T-helper 2 cell treated with Interferon-gamma antibody and Interleukin-4, amounts not matched to agents 5 μg/mL and 100 μg/mL, for 36 hours (primary cell): ENCODE data around the gene PUM1.

Experiments
- DNase-seq: peaks from one replicate; pipeline ENCODE4 v3.0.0; 2021; ENCODE audit warnings: low spot score
- H3K27ac Mint-ChIP-seq: one replicate; pipeline ENCODE4 v1.8.0; 2021; ENCODE audit warnings: mild to moderate bottlenecking, mixed read lengths
- H3K27me3 Mint-ChIP-seq: one replicate; pipeline ENCODE4 v1.8.0; 2021; ENCODE audit warnings: low read depth, mixed read lengths
- H3K36me3 Mint-ChIP-seq: one replicate; pipeline ENCODE4 v1.8.0; 2021; ENCODE audit warnings: low read depth, mixed read lengths
- H3K4me1 Mint-ChIP-seq: one replicate; pipeline ENCODE4 v1.8.0; 2021; ENCODE audit warnings: low read depth, mixed read lengths
- H3K4me3 Mint-ChIP-seq: one replicate; pipeline ENCODE4 v1.8.0; 2022; ENCODE audit warnings: mild to moderate bottlenecking, moderate library complexity, mixed read lengths
- H3K9me3 Mint-ChIP-seq: one replicate; pipeline ENCODE4 v1.8.0; 2021; ENCODE audit warnings: mixed read lengths

Gene PUM1

GRCh38 chr1:30899577-30900389 is 165.7 kb downstream of the PUM1 start:
- Mint-ChIP-seq H3K27ac (no peak overlapping the region), H3K36me3 (no peaks in the 10 kb centered on the region), H3K4me3 (no peak overlapping the region), H3K27me3 (peaks cover 15% of the 10 kb centered on the region), H3K9me3 (no peaks in the 10 kb centered on the region), H3K4me1 (no peaks in the 10 kb centered on the region)
- no peak for DNase-seq

GRCh38 chr1:30898031-30898815 is 167.3 kb downstream of the PUM1 start:
- no peaks in the 10 kb centered on the region for H3K9me3 Mint-ChIP-seq
- H3K4me3 Mint-ChIP-seq = no peak overlapping the region
- no peaks in the 10 kb centered on the region for H3K36me3 Mint-ChIP-seq
- H3K4me1 Mint-ChIP-seq = no peaks in the 10 kb centered on the region
- H3K27me3 Mint-ChIP-seq = peaks cover 6% of the 10 kb centered on the region
- H3K27ac Mint-ChIP-seq = no peak overlapping the region
- no peak for DNase-seq

GRCh38 chr1:30896905-30897304 is 168.6 kb downstream of the PUM1 start:
- Mint-ChIP-seq H3K4me1 (no peaks in the 10 kb centered on the region), H3K9me3 (no peaks in the 10 kb centered on the region), H3K4me3 (no peak overlapping the region)

GRCh38 chr1:30895944-30896660 is 169.4 kb downstream of the PUM1 start:
- peaks cover 4% of the 10 kb centered on the region for H3K27me3 Mint-ChIP-seq
- no peaks in the 10 kb centered on the region for H3K36me3 Mint-ChIP-seq
- no peak for DNase-seq
- no peaks in the 10 kb centered on the region for H3K4me1 Mint-ChIP-seq
- H3K4me3 Mint-ChIP-seq = no peak overlapping the region
- H3K27ac Mint-ChIP-seq = no peak overlapping the region
- H3K9me3 Mint-ChIP-seq = no peaks in the 10 kb centered on the region

More at GRCh38 chr1:30896905-30897304, 168.6 kb downstream of the PUM1 start:
- Mint-ChIP-seq H3K27me3 (peaks cover 4% of the 10 kb centered on the region), H3K27ac (no peak overlapping the region), H3K36me3 (no peaks in the 10 kb centered on the region)
- no peak for DNase-seq

GRCh38 chr1:30895382-30895943 is 170.1 kb downstream of the PUM1 start:
- no peak overlapping the region for H3K4me3 Mint-ChIP-seq
- no peak overlapping the region for H3K27ac Mint-ChIP-seq
- H3K27me3 Mint-ChIP-seq = peaks cover 4% of the 10 kb centered on the region
- no peaks in the 10 kb centered on the region for H3K36me3 Mint-ChIP-seq
- H3K4me1 Mint-ChIP-seq = no peaks in the 10 kb centered on the region
- no peaks in the 10 kb centered on the region for H3K9me3 Mint-ChIP-seq
- DNase-seq = no peak

- peak overlapping the region; percentile 26 for H3K27ac Mint-ChIP-seq
- no peaks in the 10 kb centered on the region for H3K9me3 Mint-ChIP-seq
- no peak for DNase-seq
- H3K27me3 Mint-ChIP-seq = peaks cover 4% of the 10 kb centered on the region
- H3K4me1 Mint-ChIP-seq = no peaks in the 10 kb centered on the region
- H3K36me3 Mint-ChIP-seq = no peaks in the 10 kb centered on the region
- H3K4me3 Mint-ChIP-seq = no peak overlapping the region
Measured at GRCh38 chr1:30894508-30894973, 171.0 kb downstream of the PUM1 start.

GRCh38 chr1:30893776-30894507 is 171.6 kb downstream of the PUM1 start:
- peaks cover 8% of the 10 kb centered on the region for H3K27me3 Mint-ChIP-seq
- H3K36me3 Mint-ChIP-seq = no peaks in the 10 kb centered on the region
- no peaks in the 10 kb centered on the region for H3K4me1 Mint-ChIP-seq
- H3K9me3 Mint-ChIP-seq = no peaks in the 10 kb centered on the region
- no peak overlapping the region for H3K4me3 Mint-ChIP-seq
- DNase-seq = no peak
- H3K27ac Mint-ChIP-seq = peak overlapping the region; percentile 26

- H3K36me3 Mint-ChIP-seq = no peaks in the 10 kb centered on the region
- H3K4me3 Mint-ChIP-seq = no peak overlapping the region
- peaks cover 8% of the 10 kb centered on the region for H3K27me3 Mint-ChIP-seq
- H3K9me3 Mint-ChIP-seq = no peaks in the 10 kb centered on the region
- no peak for DNase-seq
- H3K27ac Mint-ChIP-seq = no peak overlapping the region
- H3K4me1 Mint-ChIP-seq = no peaks in the 10 kb centered on the region
Measured at GRCh38 chr1:30892671-30893073, 172.8 kb downstream of the PUM1 start.

GRCh38 chr1:30891227-30891552 is 174.3 kb downstream of the PUM1 start:
- Mint-ChIP-seq H3K36me3 (no peaks in the 10 kb centered on the region), H3K9me3 (no peaks in the 10 kb centered on the region), H3K27ac (no peak overlapping the region), H3K27me3 (peaks cover 6% of the 10 kb centered on the region), H3K4me1 (no peaks in the 10 kb centered on the region), H3K4me3 (no peak overlapping the region)
- DNase-seq = no peak

- no peak overlapping the region for H3K4me3 Mint-ChIP-seq
- H3K27ac Mint-ChIP-seq = no peak overlapping the region
- no peak for DNase-seq
- H3K27me3 Mint-ChIP-seq = peaks cover 7% of the 10 kb centered on the region
- H3K36me3 Mint-ChIP-seq = no peaks in the 10 kb centered on the region
- no peaks in the 10 kb centered on the region for H3K4me1 Mint-ChIP-seq
- no peaks in the 10 kb centered on the region for H3K9me3 Mint-ChIP-seq
Measured at GRCh38 chr1:30890502-30891226, 174.9 kb downstream of the PUM1 start.

- H3K36me3 Mint-ChIP-seq = no peaks in the 10 kb centered on the region
- DNase-seq = no peak
- no peaks in the 10 kb centered on the region for H3K4me1 Mint-ChIP-seq
- no peak overlapping the region for H3K27ac Mint-ChIP-seq
- H3K4me3 Mint-ChIP-seq = no peak overlapping the region
- peaks cover 9% of the 10 kb centered on the region for H3K27me3 Mint-ChIP-seq
- H3K9me3 Mint-ChIP-seq = no peaks in the 10 kb centered on the region
Measured at GRCh38 chr1:30889511-30889910, 176.0 kb downstream of the PUM1 start.

- H3K27me3 Mint-ChIP-seq = peaks cover 9% of the 10 kb centered on the region
- DNase-seq = no peak
- no peaks in the 10 kb centered on the region for H3K4me1 Mint-ChIP-seq
- H3K27ac Mint-ChIP-seq = no peak overlapping the region
- no peaks in the 10 kb centered on the region for H3K9me3 Mint-ChIP-seq
- no peaks in the 10 kb centered on the region for H3K36me3 Mint-ChIP-seq
- no peak overlapping the region for H3K4me3 Mint-ChIP-seq
Measured at GRCh38 chr1:30888975-30889374, 176.5 kb downstream of the PUM1 start.

- H3K4me3 Mint-ChIP-seq = no peak overlapping the region
- no peaks in the 10 kb centered on the region for H3K36me3 Mint-ChIP-seq
- H3K27ac Mint-ChIP-seq = no peak overlapping the region
- DNase-seq = no peak
- no peaks in the 10 kb centered on the region for H3K9me3 Mint-ChIP-seq
- H3K27me3 Mint-ChIP-seq = peaks cover 9% of the 10 kb centered on the region
- no peaks in the 10 kb centered on the region for H3K4me1 Mint-ChIP-seq
Measured at GRCh38 chr1:30888391-30888790, 177.1 kb downstream of the PUM1 start.
